ENCODE measurements around the gene ZHX3.

Gene ZHX3

GRCh38 chr20:41293269-41294037 lies 24.1 kb downstream of the ZHX3 start:
- DNase-seq: no peak

- DNase-seq: no peak
These were observed 26.6 kb downstream of the ZHX3 start for GRCh38 chr20:41290804-41291389.

GRCh38 chr20:41287327-41287726 lies 30.2 kb downstream of the ZHX3 start:
- DNase-seq: no peak

GRCh38 chr20:41286240-41286851 lies 31.2 kb downstream of the ZHX3 start:
- no peak for DNase-seq

GRCh38 chr20:41279546-41280225 lies 37.8 kb downstream of the ZHX3 start:
- peak; percentile 29 for DNase-seq

- DNase-seq: no peak
These were observed 38.6 kb downstream of the ZHX3 start for GRCh38 chr20:41278936-41279335.

GRCh38 chr20:41277049-41277448 lies 40.5 kb downstream of the ZHX3 start:
- DNase-seq: no peak

- peak; percentile 25 for DNase-seq
These were observed 41.2 kb downstream of the ZHX3 start for GRCh38 chr20:41276317-41276751.

GRCh38 chr20:41275301-41275731 lies 42.2 kb downstream of the ZHX3 start:
- DNase-seq: no peak

GRCh38 chr20:41274152-41274551 lies 43.4 kb downstream of the ZHX3 start:
- no peak for DNase-seq

- no peak for DNase-seq
These were observed 44.1 kb downstream of the ZHX3 start for GRCh38 chr20:41273445-41273844.

- no peak for DNase-seq
These were observed 45.2 kb downstream of the ZHX3 start for GRCh38 chr20:41272339-41272738.

- DNase-seq: no peak
These were observed 48.4 kb downstream of the ZHX3 start for GRCh38 chr20:41268917-41269652.

- no peak for DNase-seq
These were observed 49.1 kb downstream of the ZHX3 start for GRCh38 chr20:41268402-41268801.

- DNase-seq: no peak
These were observed 51.6 kb downstream of the ZHX3 start for GRCh38 chr20:41265938-41266337.

- DNase-seq: no peak
These were observed 52.7 kb downstream of the ZHX3 start for GRCh38 chr20:41264819-41265218.

- DNase-seq: no peak
These were observed 55.5 kb downstream of the ZHX3 start for GRCh38 chr20:41261790-41262717.

GRCh38 chr20:41261260-41261659 lies 56.3 kb downstream of the ZHX3 start:
- DNase-seq: no peak

GRCh38 chr20:41260734-41261220 lies 56.8 kb downstream of the ZHX3 start:
- no peak for DNase-seq

- DNase-seq: no peak
These were observed 58.2 kb downstream of the ZHX3 start for GRCh38 chr20:41259309-41259708.

GRCh38 chr20:41258474-41258873 lies 59.1 kb downstream of the ZHX3 start:
- DNase-seq: no peak

Measured in right hindlimb (tissue), 1 donor.